Measurements from ENCODE around the gene OTOP2.

The OTOP2 gene

GRCh38 chr17:74939534-74939933, 15.5 kb downstream of the OTOP2 start:
- no peak for TF ChIP-seq CTCF (conservative IDR thresholded peaks at IDR 0.05; ENCODE audit: low read depth, low read length)

GRCh38 chr17:74941128-74941725, 17.2 kb downstream of the OTOP2 start:
- DNase-seq (ENCODE audit: low read depth) = no peak
- TF ChIP-seq CTCF (conservative IDR thresholded peaks at IDR 0.05; ENCODE audit: low read depth, low read length) = no peak
- no peak overlapping the region for H3K4me3 ChIP-seq (ENCODE audit: low read length)

More at GRCh38 chr17:74939534-74939933, 15.5 kb downstream of the OTOP2 start:
- H3K4me3 ChIP-seq (ENCODE audit: low read length) = no peak overlapping the region
- no peak for DNase-seq (ENCODE audit: low read depth)

GRCh38 chr17:74943808-74944522, 19.9 kb downstream of the OTOP2 start:
- no peak for TF ChIP-seq CTCF (conservative IDR thresholded peaks at IDR 0.05; ENCODE audit: low read depth, low read length)

GRCh38 chr17:74945543-74945942, 21.5 kb downstream of the OTOP2 start:
- no peak for TF ChIP-seq CTCF (conservative IDR thresholded peaks at IDR 0.05; ENCODE audit: low read depth, low read length)
- no peak for DNase-seq (ENCODE audit: low read depth)
- no peak overlapping the region for H3K4me3 ChIP-seq (ENCODE audit: low read length)

More at GRCh38 chr17:74943808-74944522, 19.9 kb downstream of the OTOP2 start:
- peak; percentile 8 for DNase-seq (ENCODE audit: low read depth)
- H3K4me3 ChIP-seq (ENCODE audit: low read length) = no peak overlapping the region

GRCh38 chr17:74946641-74947040, 22.6 kb downstream of the OTOP2 start:
- no peak for TF ChIP-seq CTCF (conservative IDR thresholded peaks at IDR 0.05; ENCODE audit: low read depth, low read length)
- H3K4me3 ChIP-seq (ENCODE audit: low read length) = no peak overlapping the region
- DNase-seq (ENCODE audit: low read depth) = no peak

- TF ChIP-seq CTCF (conservative IDR thresholded peaks at IDR 0.05; ENCODE audit: low read depth, low read length) = no peak
- no peak overlapping the region for H3K4me3 ChIP-seq (ENCODE audit: low read length)
- no peak for DNase-seq (ENCODE audit: low read depth)
Measured at GRCh38 chr17:74947041-74947754, 23.1 kb downstream of the OTOP2 start.

All from retinal pigment epithelial cell (primary cell).